ENCODE data around the gene SEZ6L. TPM values are rescaled to one million over a fixed set of nuclear protein-coding genes. Genes with fewer than 3 reads are reported as not detected.

The SEZ6L gene
- total RNA-seq, 2 experiments from 2014 or later: not detected

- ChIA-PET CTCF (interaction anchor here (0.6 kb wide), 1 partner anchor 68 kb away, joined by 3 read pairs; no protein-coding TSS in a partner anchor), POLR2A (no interaction called here)
These were observed 263.5 kb downstream of the SEZ6L start for GRCh38 chr22:26432619-26433311.

Measured in activated CD8-positive, alpha-beta memory T cell treated with anti-CD3 and anti-CD28 coated beads for 36 hours (primary cell).